HFFc6 (cell line): Measurements from ENCODE around the gene SMAD3. TPM values are rescaled to one million over a fixed set of nuclear protein-coding genes. Genes with fewer than 3 reads are reported as not detected.

Experiments
- DNase-seq: peaks from one replicate; pipeline ENCODE4 v3.0.0-alpha.2; 2018
- H3K27ac Mint-ChIP-seq: 2 replicates; pipeline ENCODE4 v1.8.0; 2020; ENCODE audit warnings: mild to moderate bottlenecking, mixed read lengths
- H3K27me3 Mint-ChIP-seq: 2 replicates; pipeline ENCODE4 v1.8.0; 2021; ENCODE audit warnings: mild to moderate bottlenecking, moderate library complexity, mixed read lengths; ENCODE audit not compliant: insufficient read depth
- H3K36me3 Mint-ChIP-seq: 2 replicates; pipeline ENCODE4 v1.8.0; 2021; ENCODE audit warnings: low read depth, mixed read lengths
- H3K4me1 Mint-ChIP-seq: 2 replicates; pipeline ENCODE4 v1.8.0; 2020; ENCODE audit warnings: low read depth, mixed read lengths
- H3K4me3 Mint-ChIP-seq: 2 replicates; pipeline ENCODE4 v1.8.0; 2020; ENCODE audit warnings: mild to moderate bottlenecking, moderate library complexity, mixed read lengths
- H3K9me3 Mint-ChIP-seq: 2 replicates; pipeline ENCODE4 v1.8.0; 2020; ENCODE audit warnings: mild to moderate bottlenecking, mixed read lengths
- CTCF ChIP-seq: fragments of 200-600 bp; sonication (generic); IDR thresholded peaks from 2 replicates; pipeline ENCODE4 v1.5.0; 2021; ENCODE audit warnings: antibody characterized with exemption, mild to moderate bottlenecking
- total RNA-seq, 6 experiments: library from RNA; stranded (reverse); fragmentation: NEBNext Ultra II Directional; extraction: Animal tissue kit (Norgen Biotek cat#: 25700); gene quantifications; 2 replicates in 1 of 6; 3 replicates in 5 of 6; pipeline ENCODE4 v1.2.3, GENCODE V29; 2021

Gene SMAD3
- total RNA-seq, 6 experiments from 2014 or later, result 54.3 to 132 (median 118) TPM

GRCh38 chr15:67145312-67145610 is 79.9 kb downstream of the SMAD3 start:
- TF ChIP-seq CTCF, result no peak
- H3K36me3 Mint-ChIP-seq, result peaks cover 20% of the 10 kb centered on the region
- no peak overlapping the region for H3K4me3 Mint-ChIP-seq
- peaks cover 14% of the 10 kb centered on the region for H3K27me3 Mint-ChIP-seq
- DNase-seq, result no peak
- H3K27ac Mint-ChIP-seq, result peak overlapping the region; percentile 94
- no peaks in the 10 kb centered on the region for H3K9me3 Mint-ChIP-seq
- H3K4me1 Mint-ChIP-seq, result peaks cover 100% of the 10 kb centered on the region

DNA sequence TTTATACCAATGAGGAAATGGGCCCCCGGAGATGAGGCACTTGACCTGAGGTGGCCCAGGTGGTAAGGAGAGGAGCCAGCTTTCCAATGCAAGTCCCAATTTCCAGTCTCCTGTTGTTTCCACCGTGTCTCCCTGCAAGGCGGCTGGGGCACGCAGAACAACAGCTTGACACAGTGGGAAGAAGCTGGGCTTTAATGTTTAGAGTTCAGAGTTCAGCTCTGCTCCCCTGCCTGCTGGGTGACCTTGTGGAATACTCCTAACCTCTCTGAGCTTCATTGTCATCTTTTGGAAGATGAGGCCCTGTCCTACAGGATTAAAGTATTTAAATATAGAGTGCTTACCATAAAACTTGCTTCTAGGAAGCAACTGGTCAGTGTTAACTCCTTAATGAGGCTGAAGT is 80.3 kb downstream of the SMAD3 start:
- TF ChIP-seq CTCF, result no peak
- no peaks in the 10 kb centered on the region for H3K9me3 Mint-ChIP-seq
- DNase-seq, result no peak
- peaks cover 100% of the 10 kb centered on the region for H3K4me1 Mint-ChIP-seq
- peak overlapping the region; percentile 94 for H3K27ac Mint-ChIP-seq
- H3K27me3 Mint-ChIP-seq, result peaks cover 16% of the 10 kb centered on the region
- peaks cover 16% of the 10 kb centered on the region for H3K36me3 Mint-ChIP-seq
- no peak overlapping the region for H3K4me3 Mint-ChIP-seq

GRCh38 chr15:67146234-67146633 is 80.8 kb downstream of the SMAD3 start:
- H3K27ac Mint-ChIP-seq, result peak overlapping the region; percentile 94
- TF ChIP-seq CTCF, result no peak

DNA sequence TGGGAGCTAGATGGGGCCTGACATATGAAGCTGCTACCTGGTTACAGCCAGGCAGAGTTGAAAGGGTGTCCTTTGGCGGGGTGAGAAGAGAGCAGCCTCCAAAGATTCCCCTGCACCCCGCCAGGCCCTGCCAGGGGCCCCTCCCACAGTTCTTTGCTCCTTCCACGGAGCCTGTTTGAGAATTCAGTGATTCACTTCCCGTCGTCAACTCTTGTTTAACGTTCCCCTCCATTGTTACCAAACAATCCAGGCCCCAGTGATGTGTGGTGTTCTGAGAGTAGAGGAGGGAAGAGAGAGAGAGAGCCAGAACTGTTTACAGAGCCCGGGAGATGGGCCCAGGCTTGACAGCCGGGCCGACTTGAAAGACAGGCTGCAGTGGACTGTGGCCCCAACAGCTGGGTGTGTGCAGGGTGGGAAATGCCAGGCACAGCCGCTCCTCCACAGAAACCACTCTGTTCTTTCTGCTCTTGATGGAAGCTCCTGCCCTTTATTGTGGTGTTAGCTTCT is 81.5 kb downstream of the SMAD3 start:
- TF ChIP-seq CTCF, result no peak
- H3K27ac Mint-ChIP-seq, result peak overlapping the region; percentile 94
- peak overlapping the region; percentile 82 for H3K4me3 Mint-ChIP-seq
- peaks cover 97% of the 10 kb centered on the region for H3K4me1 Mint-ChIP-seq
- peaks cover 14% of the 10 kb centered on the region for H3K27me3 Mint-ChIP-seq
- H3K36me3 Mint-ChIP-seq, result peaks cover 10% of the 10 kb centered on the region
- peak; percentile 74 for DNase-seq
- no peaks in the 10 kb centered on the region for H3K9me3 Mint-ChIP-seq

More at GRCh38 chr15:67146234-67146633, 80.8 kb downstream of the SMAD3 start:
- Mint-ChIP-seq H3K36me3 (peaks cover 11% of the 10 kb centered on the region; the same call in 1 of the 2 replicates), H3K4me1 (peaks cover 98% of the 10 kb centered on the region), H3K4me3 (peak overlapping the region; percentile 82), H3K9me3 (no peaks in the 10 kb centered on the region), H3K27me3 (peaks cover 16% of the 10 kb centered on the region)
- peak; percentile 42 for DNase-seq

- DNase-seq, result no peak
- Mint-ChIP-seq H3K36me3 (peaks cover 15% of the 10 kb centered on the region), H3K4me3 (peak overlapping the region; percentile 82), H3K4me1 (peaks cover 97% of the 10 kb centered on the region), H3K27ac (peak overlapping the region; percentile 94), H3K9me3 (no peaks in the 10 kb centered on the region), H3K27me3 (peaks cover 14% of the 10 kb centered on the region)
- TF ChIP-seq CTCF, result no peak
These were observed 82.1 kb downstream of the SMAD3 start for GRCh38 chr15:67147396-67147949.
